Prostate gland (tissue), 2 donors: ENCODE results near the gene IL6. TPM values are rescaled to one million over a fixed set of nuclear protein-coding genes. Genes with fewer than 3 reads are reported as not detected.

ENCODE experiments used
- DNase-seq: peaks from one replicate; pipeline ENCODE4 v3.0.0-alpha.2; 2019; ENCODE audit warnings: low spot score
- H3K27ac ChIP-seq, 2 donors: fragments of 200-600 bp; sonication (generic); 2 replicates each; pipeline ENCODE4 v1.5.1; 2017 to 2019
- H3K27me3 ChIP-seq: fragments of 200-600 bp; sonication (generic); replicated peaks from 2 replicates; pipeline ENCODE4 v1.5.1; 2019; ENCODE audit not compliant: insufficient read depth
- H3K36me3 ChIP-seq, 2 donors: fragments of 200-600 bp; sonication (generic); 1 replicate in 1 of 2; 2 replicates in 1 of 2; pipeline versions ENCODE4 v1.5.1 to v1.8.1; 2017 to 2019
- H3K4me1 ChIP-seq: fragments of 200-600 bp; sonication (generic); replicated peaks from 2 replicates; pipeline ENCODE4 v1.5.1; 2019
- H3K4me3 ChIP-seq, 2 donors: fragments of 200-600 bp; sonication (generic); 2 replicates each; pipeline ENCODE4 v1.5.1; 2017 to 2019
- H3K9me3 ChIP-seq: fragments of 200-600 bp; sonication (generic); 2 replicates; pipeline ENCODE4 v1.5.1; 2017
- CTCF ChIP-seq, 4 experiments: fragments of 200-600 bp in 2 of 4; fragments of 450-650 bp in 2 of 4; sonication (generic) in 2 of 4; IDR thresholded peaks; 1 replicate in 3 of 4; 2 replicates in 1 of 4; pipeline ENCODE4 v1.5.1; 2016 to 2019; ENCODE audit warnings: antibody characterized with exemption in 4 of 4, mild to moderate bottlenecking in 2 of 4, moderate library complexity in 2 of 4
- POLR2A ChIP-seq: fragments of 450-650 bp; IDR thresholded peaks from one replicate; pipeline ENCODE4 v1.6.1; 2016; ENCODE audit warnings: antibody characterized with exemption, mild to moderate bottlenecking
- POLR2AphosphoS5 ChIP-seq: sonication (generic); formaldehyde crosslinking; IDR thresholded peaks from one replicate; pipeline ENCODE4 v1.6.1; 2017; ENCODE audit warnings: antibody characterized with exemption
- WGBS: methylation state at CpG from one replicate; pipeline ENCODE4 v1.1.5; 2018; 5-methylcytosine and 5-hydroxymethylcytosine counted together
- intact Hi-C: fragments of 100-400 bp; cut with DNase I; formaldehyde crosslinking; loops from one replicate; pipeline ENCODE4 v1.14.2; 2022
- total RNA-seq, 2 donors: library from RNA; depleted of rRNA; stranded (reverse); fragments of >200 nt; gene quantifications; one replicate each; pipeline ENCODE4 v1.1.0, GENCODE V29; 2016

The IL6 gene
- total RNA-seq, 2 donors from 2014 or later, result not detected

GRCh38 chr7:22729180-22729825 lies 2.3 kb downstream of the IL6 start:
- Histone ChIP-seq H3K27ac (no peak overlapping the region), H3K4me3 (no peak overlapping the region)

GRCh38 chr7:22730066-22730710 lies 3.2 kb downstream of the IL6 start:
- Histone ChIP-seq H3K9me3 (no peaks in the 10 kb centered on the region), H3K27me3 (no peaks in the 10 kb centered on the region), H3K36me3 (no peaks in the 10 kb centered on the region), H3K4me3 (no peak overlapping the region), H3K27ac (no peak overlapping the region), H3K4me1 (no peaks in the 10 kb centered on the region)
- TF ChIP-seq CTCF (IDR thresholded peaks at IDR 0.05) (no peak), POLR2AphosphoS5 (no peak), POLR2A (no peak)
- intact Hi-C loops, result no loop called here
- no peak for DNase-seq
- 62% methylated on average over 2 of the region's 2 CpGs for WGBS

More at GRCh38 chr7:22729180-22729825, 2.3 kb downstream of the IL6 start:
- 98% methylated on average over 3 of the region's 3 CpGs for WGBS
- H3K4me1 ChIP-seq, result no peaks in the 10 kb centered on the region
- H3K27me3 ChIP-seq, result no peaks in the 10 kb centered on the region
- no peaks in the 10 kb centered on the region for H3K9me3 ChIP-seq
- H3K36me3 ChIP-seq, result no peaks in the 10 kb centered on the region
- intact Hi-C loops, result loop anchor here (5.0 kb wide), 1 partner anchor 328 kb away; no protein-coding TSS in a partner anchor
- no peak for DNase-seq
- TF ChIP-seq POLR2A, result no peak
- no peak for TF ChIP-seq POLR2AphosphoS5
- TF ChIP-seq CTCF (IDR thresholded peaks at IDR 0.05), result no peak

GRCh38 chr7:22730921-22731654 lies 4.1 kb downstream of the IL6 start:
- no peak overlapping the region for H3K4me3 ChIP-seq
- no peak for TF ChIP-seq POLR2A
- TF ChIP-seq CTCF (IDR thresholded peaks at IDR 0.05), result no peak
- no peak for TF ChIP-seq POLR2AphosphoS5
- no peaks in the 10 kb centered on the region for H3K4me1 ChIP-seq
- no peaks in the 10 kb centered on the region for H3K9me3 ChIP-seq
- no peak for DNase-seq
- no peaks in the 10 kb centered on the region for H3K27me3 ChIP-seq
- 65% methylated on average over 5 of the region's 5 CpGs for WGBS
- intact Hi-C loops, result no loop called here
- H3K36me3 ChIP-seq, result no peaks in the 10 kb centered on the region
- H3K27ac ChIP-seq, result no peak overlapping the region

- H3K4me1 ChIP-seq, result no peaks in the 10 kb centered on the region
- no peak overlapping the region for H3K4me3 ChIP-seq
- no peaks in the 10 kb centered on the region for H3K36me3 ChIP-seq
- H3K27ac ChIP-seq, result no peak overlapping the region
- intact Hi-C loops, result no loop called here
- no peaks in the 10 kb centered on the region for H3K27me3 ChIP-seq
- 90% methylated on average over 2 of the region's 2 CpGs for WGBS
- no peaks in the 10 kb centered on the region for H3K9me3 ChIP-seq
- no peak for DNase-seq
- TF ChIP-seq POLR2AphosphoS5 (no peak), POLR2A (no peak), CTCF (IDR thresholded peaks at IDR 0.05) (no peak)
Observed at GRCh38 chr7:22731766-22732165, 4.8 kb downstream of the IL6 start.
